Spleen (tissue), 11 donors: ENCODE results near the gene VNN1. TPM values are rescaled to one million over a fixed set of nuclear protein-coding genes. Genes with fewer than 3 reads are reported as not detected.

Experiments
- DNase-seq: peaks from one replicate; pipeline ENCODE4 v3.0.0-alpha.2; 2020
- H3K27ac ChIP-seq, 8 donors: fragments of 200-600 bp; sonication (generic) in 7 of 8; 1 replicate in 4 of 8; 2 replicates in 4 of 8; pipeline versions ENCODE4 v1.5.0 to v1.8.0; 2016 to 2021; ENCODE audit warnings: inconsistent platforms in 4 of 8, mild to moderate bottlenecking in 4 of 8, moderate library complexity in 1 of 8
- H3K27me3 ChIP-seq, 7 donors: fragments of 200-600 bp; sonication (generic) in 6 of 7; replicated peaks in 1 of 7; 1 replicate in 4 of 7; 2 replicates in 3 of 7; pipeline versions ENCODE4 v1.5.0 to v1.8.0; 2016 to 2021; ENCODE audit warnings: inconsistent platforms in 3 of 7, mild to moderate bottlenecking in 1 of 7
- H3K36me3 ChIP-seq, 6 donors: fragments of 200-600 bp; sonication (generic) in 5 of 6; 1 replicate in 4 of 6; 2 replicates in 2 of 6; pipeline versions ENCODE4 v1.5.0 to v1.8.0; 2016 to 2021; ENCODE audit warnings: inconsistent platforms in 2 of 6
- H3K4me1 ChIP-seq, 6 donors: fragments of 200-600 bp; sonication (generic) in 5 of 6; 1 replicate in 3 of 6; 2 replicates in 3 of 6; pipeline versions ENCODE4 v1.5.0 to v1.8.0; 2016 to 2021; ENCODE audit warnings: inconsistent platforms in 3 of 6
- H3K4me3 ChIP-seq, 8 donors: fragments of 200-600 bp; sonication (generic) in 7 of 8; 1 replicate in 4 of 8; 2 replicates in 4 of 8; pipeline versions ENCODE4 v1.5.0 to v1.8.0; 2016 to 2021; ENCODE audit warnings: inconsistent platforms in 4 of 8, mild to moderate bottlenecking in 4 of 8, moderate library complexity in 2 of 8
- H3K9me3 ChIP-seq, 8 donors: fragments of 200-600 bp; sonication (generic) in 7 of 8; 1 replicate in 4 of 8; 2 replicates in 4 of 8; pipeline versions ENCODE4 v1.5.0 to v1.8.0; 2016 to 2021; ENCODE audit warnings: inconsistent platforms in 4 of 8
- CTCF ChIP-seq, 11 experiments: fragments of 200-600 bp in 7 of 11; fragments of 450-650 bp in 4 of 11; sonication (generic) in 4 of 11; IDR thresholded peaks in 8 of 11; conservative IDR thresholded peaks in 3 of 11; 1 replicate in 7 of 11; 2 replicates in 4 of 11; pipeline versions ENCODE4 v1.4.0 to v1.8.0; 2016 to 2021; ENCODE audit warnings: antibody characterized with exemption in 11 of 11, inconsistent platforms in 4 of 11, mild to moderate bottlenecking in 1 of 11
- POLR2A ChIP-seq, 3 donors: fragments of 450-650 bp; IDR thresholded peaks; one replicate each; pipeline ENCODE4 v1.5.1; 2017; ENCODE audit warnings: antibody characterized with exemption in 3 of 3, mild to moderate bottlenecking in 1 of 3
- POLR2AphosphoS5 ChIP-seq, 3 donors: sonication (generic); formaldehyde crosslinking; IDR thresholded peaks; one replicate each; pipeline ENCODE4 v1.5.1; 2017; ENCODE audit warnings: antibody characterized with exemption in 3 of 3
- WGBS, 5 donors: extraction: QIAGEN DNeasy Blood & Tissue Kit in 3 of 5; methylation state at CpG; one replicate each; pipeline versions ENCODE4 v1.1.5 to v1.1.7; 2013 to 2018; 5-methylcytosine and 5-hydroxymethylcytosine counted together
- intact Hi-C: fragments of 100-400 bp; cut with DNase I; formaldehyde crosslinking; loops from one replicate; pipeline ENCODE4 v1.15.0; 2023; ENCODE audit warnings: low total_unique reads
- polyA plus RNA-seq, 3 donors: library from polyadenylated mRNA; stranded (reverse); fragments of 200-250 nt; gene quantifications; one replicate each; pipeline ENCODE4 v1.2.1, GENCODE V29; 2013
- total RNA-seq, 7 donors: library from RNA; depleted of rRNA in 3 of 7; stranded (reverse); fragments of >200 nt in 3 of 7; fragmentation: NEBNext Ultra II Directional in 4 of 7; extraction: Animal tissue kit (Norgen Biotek cat#: 25700) in 4 of 7; gene quantifications; one replicate each; pipeline versions ENCODE4 v1.1.0 to v1.2.1, GENCODE V29; 2016 to 2021
- donor health status: healthy with polysubstance abuse.
- donor health status: DM: no; HTN: no; CAD: no; lungs with moderate emphysema.
- donor health status: DM: no; HTN: no; CAD: no.
- donor health status: Bipolar disorder and iron deficiency.
- donor health status: healthy.
- donor health status: DM: no; HTN: no; CAD: no.
- donor health status: DM: yes; HTN: yes; CAD: no.

VNN1 gene
- total and polyA plus RNA-seq, 10 donors, result 2.3 to 44.2 (median 7.2) TPM

GRCh38 chr6:132728616-132729015 is 14.8 kb upstream of the VNN1 start:
- intact Hi-C loops, result no loop called here
- no peak for DNase-seq
- Histone ChIP-seq H3K4me1 (no peaks in the 10 kb centered on the region), H3K4me3 (no peak overlapping the region), H3K27ac (no peak overlapping the region), H3K27me3 (no peaks in the 10 kb centered on the region), H3K36me3 (peaks cover 0 to 28% (median 0%) of the 10 kb centered on the region in 6 donors), H3K9me3 (no peaks in the 10 kb centered on the region)
- WGBS, 5 donors, result 79 to 88% (median 82%) methylated on average over 4 of the region's 4 CpGs
- TF ChIP-seq CTCF (IDR thresholded peaks at IDR 0.05 in 8 of 11, conservative IDR thresholded peaks at IDR 0.05 in 3 of 11) (no peak), POLR2AphosphoS5 (IDR thresholded peaks at IDR 0.05) (no peak)

- no peak for DNase-seq
- Histone ChIP-seq H3K27me3 (no peaks in the 10 kb centered on the region), H3K27ac (no peak overlapping the region), H3K36me3 (peaks cover 0 to 48% (median 0%) of the 10 kb centered on the region in 6 donors), H3K4me3 (no peak overlapping the region), H3K9me3 (no peaks in the 10 kb centered on the region), H3K4me1 (no peaks in the 10 kb centered on the region)
- WGBS, 5 donors, result 78 to 92% (median 86%) methylated on average over 4 of the region's 4 CpGs
- TF ChIP-seq POLR2AphosphoS5 (IDR thresholded peaks at IDR 0.05), result no peak
- no peak for TF ChIP-seq POLR2A (IDR thresholded peaks at IDR 0.05)
- no peak for TF ChIP-seq CTCF (IDR thresholded peaks at IDR 0.05 in 8 of 11, conservative IDR thresholded peaks at IDR 0.05 in 3 of 11)
- intact Hi-C loops, result no loop called here
Measured at GRCh38 chr6:132726608-132726975, 12.7 kb upstream of the VNN1 start.

GRCh38 chr6:132725947-132726607 is 12.2 kb upstream of the VNN1 start:
- Histone ChIP-seq H3K27ac (no peak overlapping the region), H3K4me3 (no peak overlapping the region), H3K36me3 (peaks cover 0 to 53% (median 0%) of the 10 kb centered on the region in 6 donors), H3K4me1 (no peaks in the 10 kb centered on the region), H3K27me3 (no peaks in the 10 kb centered on the region), H3K9me3 (no peaks in the 10 kb centered on the region)
- intact Hi-C loops, result no loop called here
- WGBS, 5 donors, result 48 to 65% (median 49%) methylated on average over 6 of the region's 6 CpGs
- no peak for DNase-seq
- TF ChIP-seq POLR2AphosphoS5 (IDR thresholded peaks at IDR 0.05) (no peak), POLR2A (IDR thresholded peaks at IDR 0.05) (no peak), CTCF (IDR thresholded peaks at IDR 0.05 in 8 of 11, conservative IDR thresholded peaks at IDR 0.05 in 3 of 11) (no peak)

GRCh38 chr6:132725471-132725870 is 11.6 kb upstream of the VNN1 start:
- TF ChIP-seq POLR2AphosphoS5 (IDR thresholded peaks at IDR 0.05), result no peak
- H3K9me3 ChIP-seq, result no peaks in the 10 kb centered on the region
- 81 to 92% (median 86%) methylated on average over 6 of the region's 6 CpGs for WGBS, 5 donors
- H3K27me3 ChIP-seq, result no peaks in the 10 kb centered on the region
- H3K4me1 ChIP-seq, result no peaks in the 10 kb centered on the region
- no peak overlapping the region for H3K4me3 ChIP-seq
- H3K36me3 ChIP-seq, result peaks cover 0 to 54% (median 0%) of the 10 kb centered on the region in 6 donors
- no peak overlapping the region for H3K27ac ChIP-seq
- no peak for DNase-seq
- intact Hi-C loops, result no loop called here
